Measurements from ENCODE around the gene EXOSC3.

The EXOSC3 gene

DNA sequence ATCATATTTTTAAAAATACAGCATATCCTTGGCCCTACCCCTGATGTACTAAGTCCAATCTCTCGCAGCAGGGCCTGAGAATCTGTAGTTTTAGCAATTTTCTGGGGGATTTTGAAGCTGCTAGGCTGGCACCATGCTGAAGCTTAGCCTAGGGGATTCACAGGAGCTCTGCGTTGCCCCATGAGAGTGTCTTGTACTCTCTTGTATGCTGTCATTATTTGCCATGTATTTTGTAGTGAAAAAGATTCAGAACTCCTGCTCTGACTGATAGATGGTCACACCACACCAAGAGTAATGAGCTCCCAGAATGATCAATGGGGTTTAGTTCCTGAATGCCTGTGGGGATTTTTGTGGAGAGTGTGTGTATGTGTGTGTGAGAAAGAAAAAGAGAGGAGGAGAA lies 51.9 kb downstream of the EXOSC3 start:
- ChIA-PET POLR2A (interaction anchor here (0.6 kb wide), 1 partner anchor 803 kb away, joined by 7 read pairs; no protein-coding TSS in a partner anchor), CTCF (interaction anchor here (0.6 to 2.7 kb wide), 5 partner anchors 11 to 250 kb away, joined by 3 to 9 read pairs (median 3); no protein-coding TSS in a partner anchor)
- TF ChIP-seq ZNF623 (tag by site-specific recombination; IDR thresholded peaks at IDR 0.05) (no peak), KLF8 (tag by site-specific recombination; IDR thresholded peaks at IDR 0.05) (no peak), REPIN1 (tag by site-specific recombination; IDR thresholded peaks at IDR 0.05; ENCODE audit: low read depth) (no peak), ZNF670 (tag by site-specific recombination; IDR thresholded peaks at IDR 0.05; ENCODE audit: low read depth) (no peak), SP7 (tag by site-specific recombination; IDR thresholded peaks at IDR 0.05) (no peak), SP2 (tag by site-specific recombination; IDR thresholded peaks at IDR 0.05) (no peak), ZNF701 (tag by site-specific recombination; IDR thresholded peaks at IDR 0.05) (no peak), ZNF292 (tag by site-specific recombination; IDR thresholded peaks at IDR 0.05; ENCODE audit: borderline replicate concordance, low read depth) (no peak), ZNF23 (tag by site-specific recombination; IDR thresholded peaks at IDR 0.05; ENCODE audit: borderline replicate concordance) (no peak), ZNF354C (tag by site-specific recombination; IDR thresholded peaks at IDR 0.05; ENCODE audit: borderline replicate concordance, low read depth) (no peak), KLF10 (tag by site-specific recombination; IDR thresholded peaks at IDR 0.05) (no peak)
- TF ChIP-seq, protein P1, sequence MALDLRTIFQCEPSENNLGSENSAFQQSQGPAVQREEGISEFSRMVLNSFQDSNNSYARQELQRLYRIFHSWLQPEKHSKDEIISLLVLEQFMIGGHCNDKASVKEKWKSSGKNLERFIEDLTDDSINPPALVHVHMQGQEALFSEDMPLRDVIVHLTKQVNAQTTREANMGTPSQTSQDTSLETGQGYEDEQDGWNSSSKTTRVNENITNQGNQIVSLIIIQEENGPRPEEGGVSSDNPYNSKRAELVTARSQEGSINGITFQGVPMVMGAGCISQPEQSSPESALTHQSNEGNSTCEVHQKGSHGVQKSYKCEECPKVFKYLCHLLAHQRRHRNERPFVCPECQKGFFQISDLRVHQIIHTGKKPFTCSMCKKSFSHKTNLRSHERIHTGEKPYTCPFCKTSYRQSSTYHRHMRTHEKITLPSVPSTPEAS (tag by site-specific recombination; IDR thresholded peaks at IDR 0.05) = no peak
- TF ChIP-seq, protein P2, sequence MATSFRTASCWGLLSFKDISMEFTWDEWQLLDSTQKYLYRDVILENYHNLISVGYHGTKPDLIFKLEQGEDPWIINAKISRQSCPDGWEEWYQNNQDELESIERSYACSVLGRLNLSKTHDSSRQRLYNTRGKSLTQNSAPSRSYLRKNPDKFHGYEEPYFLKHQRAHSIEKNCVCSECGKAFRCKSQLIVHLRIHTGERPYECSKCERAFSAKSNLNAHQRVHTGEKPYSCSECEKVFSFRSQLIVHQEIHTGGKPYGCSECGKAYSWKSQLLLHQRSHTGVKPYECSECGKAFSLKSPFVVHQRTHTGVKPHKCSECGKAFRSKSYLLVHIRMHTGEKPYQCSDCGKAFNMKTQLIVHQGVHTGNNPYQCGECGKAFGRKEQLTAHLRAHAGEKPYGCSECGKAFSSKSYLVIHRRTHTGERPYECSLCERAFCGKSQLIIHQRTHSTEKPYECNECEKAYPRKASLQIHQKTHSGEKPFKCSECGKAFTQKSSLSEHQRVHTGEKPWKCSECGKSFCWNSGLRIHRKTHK (tag by site-specific recombination; IDR thresholded peaks at IDR 0.05) = no peak
- TF ChIP-seq, protein P3, sequence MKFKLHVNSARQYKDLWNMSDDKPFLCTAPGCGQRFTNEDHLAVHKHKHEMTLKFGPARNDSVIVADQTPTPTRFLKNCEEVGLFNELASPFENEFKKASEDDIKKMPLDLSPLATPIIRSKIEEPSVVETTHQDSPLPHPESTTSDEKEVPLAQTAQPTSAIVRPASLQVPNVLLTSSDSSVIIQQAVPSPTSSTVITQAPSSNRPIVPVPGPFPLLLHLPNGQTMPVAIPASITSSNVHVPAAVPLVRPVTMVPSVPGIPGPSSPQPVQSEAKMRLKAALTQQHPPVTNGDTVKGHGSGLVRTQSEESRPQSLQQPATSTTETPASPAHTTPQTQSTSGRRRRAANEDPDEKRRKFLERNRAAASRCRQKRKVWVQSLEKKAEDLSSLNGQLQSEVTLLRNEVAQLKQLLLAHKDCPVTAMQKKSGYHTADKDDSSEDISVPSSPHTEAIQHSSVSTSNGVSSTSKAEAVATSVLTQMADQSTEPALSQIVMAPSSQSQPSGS (tag by site-specific recombination; IDR thresholded peaks at IDR 0.05; ENCODE audit: low read depth) = no peak
- TF ChIP-seq, protein P4, sequence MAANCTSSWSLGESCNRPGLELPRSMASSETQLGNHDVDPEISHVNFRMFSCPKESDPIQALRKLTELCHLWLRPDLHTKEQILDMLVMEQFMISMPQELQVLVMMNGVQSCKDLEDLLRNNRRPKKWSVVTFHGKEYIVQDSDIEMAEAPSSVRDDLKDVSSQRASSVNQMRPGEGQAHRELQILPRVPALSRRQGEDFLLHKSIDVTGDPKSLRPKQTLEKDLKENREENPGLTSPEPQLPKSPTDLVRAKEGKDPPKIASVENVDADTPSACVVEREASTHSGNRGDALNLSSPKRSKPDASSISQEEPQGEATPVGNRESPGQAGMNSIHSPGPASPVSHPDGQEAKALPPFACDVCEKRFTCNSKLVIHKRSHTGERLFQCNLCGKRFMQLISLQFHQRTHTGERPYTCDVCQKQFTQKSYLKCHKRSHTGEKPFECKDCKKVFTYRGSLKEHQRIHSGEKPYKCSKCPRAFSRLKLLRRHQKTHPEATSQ (tag by site-specific recombination; IDR thresholded peaks at IDR 0.05) = no peak
- H3K9me3 ChIP-seq (ENCODE audit: control insufficient read depth, insufficient read depth, low read depth, low read length) = no peaks in the 10 kb centered on the region
- no peak overlapping the region for H3K27ac ChIP-seq (ENCODE audit: extremely low read depth, low read depth, low read length)
- no peak overlapping the region for H3K4me3 ChIP-seq (ENCODE audit: low read depth, low read length)
- no peaks in the 10 kb centered on the region for H3K36me3 ChIP-seq (ENCODE audit: control insufficient read depth in 2 of 2, insufficient read depth in 1 of 2, low read length in 2 of 2)
- H3K4me1 ChIP-seq (ENCODE audit: control insufficient read depth, insufficient read depth, low read length) = no peaks in the 10 kb centered on the region

DNA sequence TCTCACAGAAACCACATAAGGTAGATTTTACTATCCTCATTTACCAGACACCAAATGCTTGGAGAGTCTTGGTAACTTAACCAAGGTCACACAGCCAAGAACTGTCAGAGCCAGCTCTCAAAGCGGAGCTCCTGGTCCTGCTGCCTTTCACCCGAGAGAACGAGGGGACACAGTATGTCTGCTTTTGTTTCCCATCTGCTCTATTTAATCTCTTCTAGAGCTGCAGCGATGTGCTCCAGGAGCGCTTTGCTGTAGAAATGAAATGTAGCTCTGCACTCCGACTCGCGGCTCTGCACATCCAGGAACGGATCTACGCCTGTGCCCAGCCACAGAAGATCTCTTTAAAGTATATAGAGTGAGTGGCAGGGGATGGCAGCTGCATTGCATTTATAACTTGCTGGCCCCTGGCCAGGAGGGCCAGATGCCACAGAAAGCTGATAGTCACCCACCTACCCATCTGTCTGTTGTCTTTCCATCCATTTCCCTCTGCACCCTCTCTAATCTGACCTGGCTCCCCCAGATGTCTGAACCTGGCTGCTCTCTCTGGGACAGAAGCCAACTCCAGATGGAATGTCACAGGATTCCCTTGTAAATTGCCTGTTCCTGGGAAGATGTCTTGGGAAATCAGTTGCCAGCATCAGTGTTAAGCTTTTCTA lies 52.6 kb downstream of the EXOSC3 start:
- Histone ChIP-seq H3K27ac (ENCODE audit: extremely low read depth, low read depth, low read length) (no peak overlapping the region), H3K4me1 (ENCODE audit: control insufficient read depth, insufficient read depth, low read length) (no peaks in the 10 kb centered on the region), H3K4me3 (ENCODE audit: low read depth, low read length) (no peak overlapping the region), H3K36me3 (ENCODE audit: control insufficient read depth in 2 of 2, insufficient read depth in 1 of 2, low read length in 2 of 2) (no peaks in the 10 kb centered on the region), H3K9me3 (ENCODE audit: control insufficient read depth, insufficient read depth, low read depth, low read length) (no peaks in the 10 kb centered on the region)
- ChIA-PET CTCF (interaction anchor here (0.7 to 1.0 kb wide), 2 partner anchors 10 to 107 kb away, joined by 3 read pairs; no protein-coding TSS in a partner anchor), POLR2A (no interaction called here)
- TF ChIP-seq FEZF1 (tag by site-specific recombination; IDR thresholded peaks at IDR 0.05) (no peak), ZNF501 (tag by site-specific recombination; IDR thresholded peaks at IDR 0.05) (no peak), TRIM28 (IDR thresholded peaks at IDR 0.05; ENCODE audit: borderline replicate concordance, low read length) (no peak), SALL2 (tag by site-specific recombination; IDR thresholded peaks at IDR 0.05; ENCODE audit: borderline replicate concordance) (no peak), ZNF214 (tag by site-specific recombination; IDR thresholded peaks at IDR 0.05; ENCODE audit: borderline replicate concordance) (no peak), GLIS1 (tag by site-specific recombination; IDR thresholded peaks at IDR 0.05) (no peak)
- TF ChIP-seq, protein P5, sequence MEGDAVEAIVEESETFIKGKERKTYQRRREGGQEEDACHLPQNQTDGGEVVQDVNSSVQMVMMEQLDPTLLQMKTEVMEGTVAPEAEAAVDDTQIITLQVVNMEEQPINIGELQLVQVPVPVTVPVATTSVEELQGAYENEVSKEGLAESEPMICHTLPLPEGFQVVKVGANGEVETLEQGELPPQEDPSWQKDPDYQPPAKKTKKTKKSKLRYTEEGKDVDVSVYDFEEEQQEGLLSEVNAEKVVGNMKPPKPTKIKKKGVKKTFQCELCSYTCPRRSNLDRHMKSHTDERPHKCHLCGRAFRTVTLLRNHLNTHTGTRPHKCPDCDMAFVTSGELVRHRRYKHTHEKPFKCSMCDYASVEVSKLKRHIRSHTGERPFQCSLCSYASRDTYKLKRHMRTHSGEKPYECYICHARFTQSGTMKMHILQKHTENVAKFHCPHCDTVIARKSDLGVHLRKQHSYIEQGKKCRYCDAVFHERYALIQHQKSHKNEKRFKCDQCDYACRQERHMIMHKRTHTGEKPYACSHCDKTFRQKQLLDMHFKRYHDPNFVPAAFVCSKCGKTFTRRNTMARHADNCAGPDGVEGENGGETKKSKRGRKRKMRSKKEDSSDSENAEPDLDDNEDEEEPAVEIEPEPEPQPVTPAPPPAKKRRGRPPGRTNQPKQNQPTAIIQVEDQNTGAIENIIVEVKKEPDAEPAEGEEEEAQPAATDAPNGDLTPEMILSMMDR (tag by site-specific recombination; IDR thresholded peaks at IDR 0.05) = no peak
- TF ChIP-seq, protein P6, sequence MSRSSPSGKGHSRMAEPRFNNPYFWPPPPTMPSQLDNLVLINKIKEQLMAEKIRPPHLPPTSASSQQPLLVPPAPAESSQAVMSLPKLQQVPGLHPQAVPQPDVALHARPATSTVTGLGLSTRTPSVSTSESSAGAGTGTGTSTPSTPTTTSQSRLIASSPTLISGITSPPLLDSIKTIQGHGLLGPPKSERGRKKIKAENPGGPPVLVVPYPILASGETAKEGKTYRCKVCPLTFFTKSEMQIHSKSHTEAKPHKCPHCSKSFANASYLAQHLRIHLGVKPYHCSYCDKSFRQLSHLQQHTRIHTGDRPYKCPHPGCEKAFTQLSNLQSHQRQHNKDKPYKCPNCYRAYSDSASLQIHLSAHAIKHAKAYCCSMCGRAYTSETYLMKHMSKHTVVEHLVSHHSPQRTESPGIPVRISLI (tag by site-specific recombination; IDR thresholded peaks at IDR 0.05) = no peak
- TF ChIP-seq, protein P7, sequence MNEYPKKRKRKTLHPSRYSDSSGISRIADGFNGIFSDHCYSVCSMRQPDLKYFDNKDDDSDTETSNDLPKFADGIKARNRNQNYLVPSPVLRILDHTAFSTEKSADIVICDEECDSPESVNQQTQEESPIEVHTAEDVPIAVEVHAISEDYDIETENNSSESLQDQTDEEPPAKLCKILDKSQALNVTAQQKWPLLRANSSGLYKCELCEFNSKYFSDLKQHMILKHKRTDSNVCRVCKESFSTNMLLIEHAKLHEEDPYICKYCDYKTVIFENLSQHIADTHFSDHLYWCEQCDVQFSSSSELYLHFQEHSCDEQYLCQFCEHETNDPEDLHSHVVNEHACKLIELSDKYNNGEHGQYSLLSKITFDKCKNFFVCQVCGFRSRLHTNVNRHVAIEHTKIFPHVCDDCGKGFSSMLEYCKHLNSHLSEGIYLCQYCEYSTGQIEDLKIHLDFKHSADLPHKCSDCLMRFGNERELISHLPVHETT (tag by site-specific recombination; IDR thresholded peaks at IDR 0.05) = no peak

All from HEK293 (cell line).